ENCODE results near the gene UPK1A. TPM values are rescaled to one million over a fixed set of nuclear protein-coding genes. Genes with fewer than 3 reads are reported as not detected.

The UPK1A gene
- total RNA-seq, 2 experiments from 2014 or later: 1.8 to 2.2 TPM

- no peak for ATAC-seq
- no peaks in the 10 kb centered on the region for H3K27me3 Mint-ChIP-seq
- POLR2A ChIA-PET: interaction anchor here (1.6 kb wide), 1 partner anchor 11 kb away, joined by 4 read pairs; no protein-coding TSS in a partner anchor
- CTCF ChIA-PET: interaction anchor here (1.1 kb wide), 1 partner anchor 32 kb away, joined by 4 read pairs; no protein-coding TSS in a partner anchor
- peaks cover 12% of the 10 kb centered on the region for H3K4me1 Mint-ChIP-seq (ENCODE audit: low read depth)
- no peaks in the 10 kb centered on the region for H3K9me3 Mint-ChIP-seq
- TF ChIP-seq CTCF (IDR thresholded peaks at IDR 0.05): no peak
- no peak overlapping the region for H3K4me3 Mint-ChIP-seq
- H3K27ac Mint-ChIP-seq: no peak overlapping the region
- H3K36me3 Mint-ChIP-seq (ENCODE audit: low read depth): peaks cover 44% of the 10 kb centered on the region
- DNase-seq: no peak
- intact Hi-C loops (cut with micrococcal nuclease): no loop called here
These were observed 32.4 kb upstream of the UPK1A start for GRCh38 chr19:35633727-35634440.

- Mint-ChIP-seq H3K36me3 (ENCODE audit: low read depth) (peaks cover 31% of the 10 kb centered on the region), H3K4me3 (no peak overlapping the region), H3K9me3 (no peaks in the 10 kb centered on the region), H3K4me1 (ENCODE audit: low read depth) (peaks cover 7% of the 10 kb centered on the region), H3K27me3 (no peaks in the 10 kb centered on the region), H3K27ac (no peak overlapping the region)
- no peak for TF ChIP-seq CTCF (IDR thresholded peaks at IDR 0.05)
- CTCF ChIA-PET: no interaction called here
- POLR2A ChIA-PET: interaction anchor here (0.7 kb wide), 1 partner anchor 9 kb away, joined by 3 read pairs; no protein-coding TSS in a partner anchor
- ATAC-seq (no peak), DNase-seq (no peak)
- intact Hi-C loops (cut with micrococcal nuclease): no loop called here
These were observed 29.7 kb upstream of the UPK1A start for GRCh38 chr19:35636651-35637050.

- Mint-ChIP-seq H3K9me3 (no peaks in the 10 kb centered on the region), H3K27ac (no peak overlapping the region), H3K4me3 (no peak overlapping the region), H3K4me1 (ENCODE audit: low read depth) (peaks cover 10% of the 10 kb centered on the region), H3K36me3 (ENCODE audit: low read depth) (peaks cover 26% of the 10 kb centered on the region), H3K27me3 (no peaks in the 10 kb centered on the region)
- no peak for TF ChIP-seq CTCF (IDR thresholded peaks at IDR 0.05)
- ChIA-PET CTCF (no interaction called here), POLR2A (interaction anchor here (0.9 kb wide), 2 partner anchors 12 to 25 kb away, joined by 3 to 4 read pairs; partner anchors contain the start of gene HAUS5)
- ATAC-seq (no peak), DNase-seq (no peak)
- intact Hi-C loops (cut with micrococcal nuclease): no loop called here
These were observed 29.2 kb upstream of the UPK1A start for GRCh38 chr19:35637165-35637564.

GRCh38 chr19:35639321-35639639, 27.0 kb upstream of the UPK1A start:
- ChIA-PET POLR2A (interaction anchor here (1.6 kb wide), 1 partner anchor 109 kb away, joined by 3 read pairs; the partner anchor contains the start of gene LIN37), CTCF (interaction anchor here (0.9 kb wide), 1 partner anchor 15 kb away, joined by 3 read pairs; no protein-coding TSS in a partner anchor)
- H3K27ac Mint-ChIP-seq: no peak overlapping the region
- ATAC-seq (no peak), DNase-seq (no peak)
- no peak for TF ChIP-seq CTCF (IDR thresholded peaks at IDR 0.05)
- intact Hi-C loops (cut with micrococcal nuclease): no loop called here
- peaks cover 18% of the 10 kb centered on the region for H3K4me1 Mint-ChIP-seq (ENCODE audit: low read depth)
- H3K27me3 Mint-ChIP-seq: no peaks in the 10 kb centered on the region
- H3K9me3 Mint-ChIP-seq: no peaks in the 10 kb centered on the region
- no peak overlapping the region for H3K4me3 Mint-ChIP-seq
- peaks cover 19% of the 10 kb centered on the region for H3K36me3 Mint-ChIP-seq (ENCODE audit: low read depth)

- Mint-ChIP-seq H3K36me3 (ENCODE audit: low read depth) (peaks cover 19% of the 10 kb centered on the region), H3K4me3 (no peak overlapping the region), H3K9me3 (no peaks in the 10 kb centered on the region), H3K27me3 (no peaks in the 10 kb centered on the region), H3K27ac (no peak overlapping the region), H3K4me1 (ENCODE audit: low read depth) (peaks cover 20% of the 10 kb centered on the region)
- CTCF ChIA-PET: interaction anchor here (0.9 kb wide), 1 partner anchor 16 kb away, joined by 3 read pairs; no protein-coding TSS in a partner anchor
- no peak for TF ChIP-seq CTCF (IDR thresholded peaks at IDR 0.05)
- DNase-seq (no peak), ATAC-seq (no peak)
- POLR2A ChIA-PET: interaction anchor here (1.6 kb wide), 1 partner anchor 108 kb away, joined by 3 read pairs; the partner anchor contains the start of gene LIN37
- intact Hi-C loops (cut with micrococcal nuclease): no loop called here
These were observed 26.5 kb upstream of the UPK1A start for GRCh38 chr19:35639863-35640262.
